Activated CD4-positive, alpha-beta T cell treated with anti-CD3 and anti-CD28 coated beads for 24 hours (primary cell): ENCODE results near the gene MACROD2.
"Not testable (repeated sequence)": the region's sequence is repeated elsewhere in the genome, so short reads cannot be mapped to it uniquely, and the experiment has no call there.

Source experiments
- DNase-seq, 2 donors: peaks; one replicate each; pipeline ENCODE4 v3.0.0-alpha.2; 2020; ENCODE audit warnings: low read depth in 2 of 2

Gene MACROD2

DNA sequence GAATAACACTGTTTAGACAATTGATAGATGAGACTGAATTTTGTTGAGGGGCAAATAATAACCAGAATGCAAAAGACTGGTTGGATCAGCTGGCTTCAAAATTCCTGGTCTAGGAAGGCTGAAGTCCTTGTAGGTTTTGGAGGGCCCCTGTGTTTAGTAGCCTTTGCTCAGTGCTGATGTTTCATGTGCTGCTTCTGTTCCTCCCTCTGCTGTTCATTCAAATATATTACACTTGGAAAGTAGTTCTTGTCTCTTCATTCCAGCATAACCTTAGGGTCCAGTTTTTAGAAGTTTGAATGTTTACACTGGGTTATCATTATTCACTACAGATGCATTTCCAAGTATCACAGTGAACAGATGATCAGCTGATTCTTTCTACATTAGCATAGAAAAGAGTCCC, 269.6 kb downstream of the MACROD2 start:
- no peak for DNase-seq

DNA sequence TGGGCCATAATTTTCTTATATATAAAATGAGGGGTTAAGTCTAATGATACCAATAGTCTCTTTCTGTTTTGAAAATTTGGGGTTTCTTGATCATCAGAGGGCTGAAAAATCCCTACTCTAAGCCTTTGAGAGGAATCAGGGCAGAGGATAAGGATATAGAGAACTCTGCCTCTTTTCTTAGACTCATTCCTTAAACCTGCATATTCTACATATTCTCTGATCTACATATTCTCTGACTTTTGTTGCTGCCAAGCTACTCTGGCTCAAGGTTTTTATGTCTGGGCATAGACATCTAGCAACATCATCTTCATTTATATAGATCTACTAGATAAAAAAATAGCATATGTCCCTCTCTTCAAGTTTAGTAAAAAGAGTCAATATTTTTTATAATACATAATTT, 270.9 kb downstream of the MACROD2 start:
- no peak for DNase-seq

DNA sequence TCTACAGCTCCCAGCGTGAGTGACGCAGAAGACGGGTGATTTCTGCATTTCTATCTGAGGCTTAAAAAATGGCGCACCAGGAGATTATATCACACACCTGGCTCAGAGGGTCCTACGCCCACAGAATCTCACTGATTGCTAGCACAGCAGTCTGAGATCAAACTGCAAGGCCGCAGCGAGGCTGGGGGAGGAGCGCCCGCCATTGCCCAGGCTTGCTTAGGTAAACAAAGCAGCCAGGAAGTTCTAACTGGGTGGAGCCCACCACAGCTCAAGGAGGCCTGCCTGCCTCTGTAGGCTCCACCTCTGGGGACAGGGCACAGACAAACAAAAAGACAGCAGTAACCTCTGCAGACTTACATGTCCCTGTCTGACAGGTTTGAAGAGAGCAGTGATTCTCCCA, 275.4 kb downstream of the MACROD2 start:
- not testable (repeated sequence) for DNase-seq

DNA sequence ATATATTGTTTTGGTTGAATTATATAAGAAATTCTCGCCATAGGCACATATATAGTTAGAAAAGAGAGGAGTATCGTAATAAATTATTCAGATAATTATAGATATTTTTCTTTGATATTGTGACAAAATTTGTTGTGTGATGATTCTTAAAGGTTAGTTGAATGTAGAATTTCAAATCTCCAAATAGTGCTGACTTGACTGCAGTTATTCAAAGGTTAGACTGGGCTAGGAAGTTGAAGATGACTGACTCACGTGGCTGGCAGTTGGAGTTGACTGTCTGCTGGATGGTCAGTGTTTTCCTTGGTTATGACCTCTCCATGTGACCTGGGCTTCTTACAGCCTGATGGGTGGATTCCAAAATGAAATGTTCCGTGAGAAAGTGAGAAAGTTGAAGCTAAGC, 286.8 kb downstream of the MACROD2 start:
- no peak for DNase-seq

DNA sequence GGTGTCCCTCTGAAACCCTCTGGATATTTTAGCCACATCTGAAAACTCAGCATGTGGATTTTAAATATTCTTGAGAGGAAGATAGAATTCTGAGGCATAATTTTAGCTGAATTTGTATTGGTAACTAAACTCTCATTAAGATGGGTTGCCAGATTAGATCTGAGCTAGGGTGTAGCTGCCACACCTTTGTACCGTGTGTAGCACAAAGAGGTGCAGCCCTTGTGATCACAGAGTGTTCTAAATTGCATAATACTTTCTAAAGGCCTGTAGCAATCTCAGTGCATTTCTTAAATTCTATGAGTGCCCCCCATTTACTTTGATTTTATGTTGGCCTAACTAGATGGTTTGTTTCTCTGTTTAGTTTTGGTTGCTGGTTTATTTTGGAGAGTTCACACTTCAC, 289.1 kb downstream of the MACROD2 start:
- no peak for DNase-seq

DNA sequence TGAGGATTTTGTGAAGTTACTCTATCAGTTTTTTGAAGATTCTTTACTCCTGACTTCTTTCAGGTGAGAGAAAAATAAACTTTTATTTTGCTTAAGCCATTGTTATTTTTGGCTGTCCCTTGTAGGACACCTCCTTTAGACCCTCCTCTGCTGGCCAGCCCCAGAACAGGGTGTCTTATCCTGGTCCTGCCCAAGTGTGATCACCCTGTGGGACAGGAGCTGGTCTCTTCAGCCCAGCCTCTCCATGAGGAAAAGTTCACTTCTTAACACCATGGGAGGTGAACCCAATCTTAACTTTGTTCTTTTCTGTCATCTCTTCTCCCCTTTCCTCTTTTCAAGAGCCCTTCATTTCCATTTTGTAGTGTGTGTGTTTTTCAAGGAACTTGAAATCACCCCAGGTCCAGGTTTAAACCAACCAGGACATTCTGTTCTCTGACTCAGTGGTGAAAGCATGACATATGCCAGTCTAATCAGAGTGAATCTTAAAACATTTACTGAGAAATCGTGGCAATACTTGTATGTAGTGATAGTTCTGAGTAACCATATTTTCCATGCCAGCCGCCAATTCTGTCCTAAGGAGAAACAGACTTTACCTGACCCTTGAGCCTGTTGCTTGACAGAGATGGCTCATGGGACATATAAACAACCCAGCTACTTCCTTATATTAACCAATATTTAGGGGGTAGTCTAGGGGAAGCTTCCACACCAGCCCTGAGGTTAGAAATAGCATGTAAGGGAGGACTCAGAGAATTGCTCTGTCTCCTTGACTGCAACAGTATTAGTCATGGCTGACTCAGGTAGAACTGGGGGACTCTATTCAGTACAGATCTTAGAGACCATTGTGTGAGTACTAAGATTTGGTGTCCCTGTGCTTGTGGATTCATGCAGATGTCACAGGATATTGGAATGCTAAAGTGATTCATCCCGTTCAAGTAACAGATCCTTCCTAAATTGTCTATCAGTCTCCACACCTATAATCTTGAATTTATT, 293.3 kb downstream of the MACROD2 start:
- no peak for DNase-seq

DNA sequence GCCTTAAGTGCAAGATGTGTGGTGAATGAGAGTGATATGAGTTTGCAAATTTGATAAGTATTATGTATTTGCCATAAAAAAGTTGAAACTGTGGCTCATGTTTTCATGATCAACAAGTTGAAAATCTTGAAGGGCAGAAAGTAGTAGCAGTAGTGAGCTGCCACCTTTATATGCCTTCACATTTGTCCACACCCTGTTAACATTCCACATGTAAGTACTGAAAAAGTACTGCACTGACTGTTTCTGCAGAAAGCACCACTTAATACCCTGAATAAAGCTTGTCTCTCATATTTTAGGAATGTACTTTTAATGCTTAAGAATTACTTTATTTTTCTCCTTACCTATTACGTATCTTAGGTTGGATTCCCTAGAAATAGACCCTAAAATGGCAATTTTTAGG, 296.2 kb downstream of the MACROD2 start:
- no peak for DNase-seq

DNA sequence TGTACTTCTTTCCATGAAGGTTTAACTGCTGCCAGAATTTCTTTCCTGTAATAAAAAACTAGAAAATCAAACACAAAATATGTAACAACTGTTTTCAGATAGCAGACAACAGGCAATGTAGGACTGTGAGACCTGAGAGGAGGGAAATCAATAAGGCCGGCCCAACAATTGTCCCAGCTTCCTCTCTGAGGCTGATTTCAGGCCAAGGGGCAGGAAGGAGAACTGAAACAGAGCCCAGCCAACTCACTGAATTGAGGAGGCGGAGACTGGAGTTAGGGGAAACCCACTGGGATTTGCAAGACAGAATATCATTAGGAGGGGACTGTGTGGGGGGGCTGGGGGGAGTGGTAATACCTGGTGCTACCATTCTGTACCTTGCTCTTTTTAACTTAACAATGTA, 299.9 kb downstream of the MACROD2 start:
- DNase-seq = no peak

DNA sequence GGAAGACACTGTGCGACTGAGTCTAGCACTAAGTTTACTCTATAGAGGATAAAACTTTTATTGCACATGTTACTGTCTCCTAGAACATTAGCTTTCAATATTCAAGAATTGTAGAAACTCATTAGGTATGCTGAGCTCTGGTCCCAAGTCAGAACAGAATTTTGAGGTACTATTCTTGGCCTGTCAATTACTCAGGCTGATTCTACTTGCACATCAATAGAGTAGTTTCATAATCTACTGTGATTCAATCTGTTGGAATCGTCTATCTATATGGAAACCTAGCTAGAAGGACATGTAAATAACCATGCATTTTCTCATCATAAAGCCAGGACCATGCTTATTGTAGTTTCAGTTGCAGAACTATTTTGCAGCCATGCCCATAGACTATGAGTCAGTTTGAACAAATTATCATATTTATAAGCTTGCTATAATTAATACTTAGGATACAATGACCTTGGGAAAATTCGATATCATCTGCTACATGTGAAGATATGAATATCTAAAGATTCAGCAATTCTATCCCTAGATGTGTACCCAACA, 300.5 kb downstream of the MACROD2 start:
- DNase-seq = no peak

DNA sequence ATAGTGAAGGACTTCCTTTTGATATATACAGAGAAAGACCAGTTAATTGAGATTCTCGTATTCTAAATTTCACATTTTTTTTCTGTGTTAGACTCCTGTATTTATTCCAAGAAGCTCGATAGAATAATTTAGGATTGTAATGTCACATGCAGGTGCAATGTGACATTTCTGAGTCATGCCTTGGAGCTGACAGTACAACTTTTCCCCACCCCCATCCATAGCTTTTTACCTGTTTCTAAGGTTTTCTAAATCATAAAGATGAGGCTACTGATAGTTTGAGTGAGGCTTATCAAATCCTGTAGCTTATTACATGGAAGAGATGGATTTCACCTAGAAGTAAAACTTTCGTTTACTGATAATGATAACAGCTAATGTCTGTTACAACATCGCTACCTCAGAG, 304.5 kb downstream of the MACROD2 start:
- no peak for DNase-seq

DNA sequence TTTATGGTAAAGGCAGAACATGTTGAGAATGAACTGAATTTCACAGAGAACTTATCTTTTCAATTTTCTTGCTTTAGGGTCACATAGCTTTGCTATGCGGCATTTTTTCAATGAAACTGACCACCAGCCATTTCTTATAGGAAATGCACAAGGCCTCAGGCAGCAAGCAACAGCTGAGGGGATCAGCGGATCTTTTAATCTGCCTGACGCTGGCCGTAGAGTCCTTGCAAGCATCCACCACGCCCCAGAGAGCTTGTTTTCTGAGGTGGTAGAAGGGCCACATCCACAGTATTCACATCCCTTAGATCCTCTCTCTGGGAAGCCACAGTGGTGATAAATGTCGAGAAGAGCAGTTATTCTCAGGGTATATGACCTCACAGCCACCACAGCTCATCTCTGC, 307.8 kb downstream of the MACROD2 start:
- no peak for DNase-seq

DNA sequence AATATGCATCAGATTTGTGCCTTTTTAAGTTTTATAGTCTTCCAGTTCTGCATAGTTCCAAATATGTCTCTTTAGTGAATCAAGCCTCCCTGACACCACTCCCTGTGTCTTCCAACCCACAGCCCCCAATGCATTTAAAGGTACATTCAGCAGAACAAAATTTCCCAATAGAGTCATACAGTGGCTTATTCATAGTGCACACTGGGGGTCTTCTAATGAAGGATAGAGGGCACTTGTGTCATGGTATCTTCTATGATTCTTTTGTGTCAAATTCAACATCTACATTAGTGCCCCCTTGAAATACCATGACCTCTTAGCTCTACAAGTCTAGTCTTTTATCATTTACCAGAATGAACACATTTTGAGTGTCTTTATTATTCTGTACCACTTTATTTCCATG, 308.3 kb downstream of the MACROD2 start:
- DNase-seq = no peak

DNA sequence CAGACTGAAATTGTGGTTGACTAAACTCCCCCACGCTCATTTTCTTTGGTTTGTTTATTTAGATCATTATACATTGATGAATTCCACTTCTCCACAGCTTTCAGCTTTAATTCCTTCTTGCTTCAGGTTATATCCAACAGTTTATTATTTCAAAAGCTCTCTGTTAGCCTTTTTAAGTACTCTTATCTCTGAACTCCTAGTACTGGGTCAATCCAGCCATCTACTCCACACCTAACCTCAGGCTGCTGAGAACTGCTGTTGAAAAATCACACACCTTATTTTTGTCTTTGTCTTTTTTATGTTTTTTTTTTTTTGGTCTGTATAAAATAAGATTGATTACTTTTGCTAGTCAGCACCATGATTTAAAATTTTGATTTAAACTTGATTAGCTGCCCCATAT, 309.2 kb downstream of the MACROD2 start:
- DNase-seq = no peak

DNA sequence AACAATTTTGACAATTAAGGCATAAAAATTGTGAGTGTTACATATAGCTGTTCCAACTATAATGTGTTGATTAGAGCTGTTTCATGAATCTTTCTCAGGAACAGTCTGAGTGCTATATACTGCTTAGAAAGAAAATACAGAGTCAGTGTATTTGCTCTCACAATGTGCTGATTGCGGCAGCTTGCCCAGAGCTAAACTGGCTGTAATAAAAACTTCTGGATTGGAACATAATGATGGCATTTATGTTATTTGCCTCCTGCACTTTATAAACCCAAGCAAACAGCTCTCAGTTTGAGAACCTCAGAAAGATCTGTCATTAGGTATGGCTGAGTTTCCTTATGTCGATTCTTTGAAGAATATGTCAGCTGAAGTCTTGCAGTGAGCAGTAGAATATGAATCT, 312.6 kb downstream of the MACROD2 start:
- DNase-seq = no peak

DNA sequence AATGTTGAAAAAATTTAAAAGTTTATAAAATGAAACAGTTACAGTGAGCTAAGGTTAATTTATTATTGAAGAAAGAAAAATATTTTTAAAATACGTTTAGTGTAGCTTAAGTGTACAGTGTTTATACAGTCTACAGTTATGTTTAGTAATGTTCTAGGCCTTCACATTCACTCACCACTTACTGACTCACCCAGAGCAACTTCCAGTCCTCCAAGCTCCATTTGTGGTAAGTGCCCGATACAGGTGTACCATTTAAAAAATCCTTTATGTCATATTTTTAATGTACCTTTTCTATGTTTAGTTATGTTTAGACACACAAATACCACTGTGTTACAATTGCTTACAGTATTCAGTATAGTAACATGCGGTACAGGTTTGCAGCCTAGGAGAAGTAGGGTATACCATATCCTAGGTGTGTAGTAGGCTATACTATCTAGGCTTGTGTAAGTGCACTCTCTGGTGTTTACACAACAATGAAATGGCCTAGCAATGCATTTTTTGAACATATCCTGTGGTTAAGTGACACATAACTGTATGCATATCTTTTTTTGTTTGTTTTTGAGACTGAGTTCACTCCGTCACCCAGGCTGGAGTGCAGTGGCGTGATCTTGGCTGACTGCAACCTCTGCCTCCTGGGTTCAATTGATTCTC, 315.8 kb downstream of the MACROD2 start:
- DNase-seq = no peak

DNA sequence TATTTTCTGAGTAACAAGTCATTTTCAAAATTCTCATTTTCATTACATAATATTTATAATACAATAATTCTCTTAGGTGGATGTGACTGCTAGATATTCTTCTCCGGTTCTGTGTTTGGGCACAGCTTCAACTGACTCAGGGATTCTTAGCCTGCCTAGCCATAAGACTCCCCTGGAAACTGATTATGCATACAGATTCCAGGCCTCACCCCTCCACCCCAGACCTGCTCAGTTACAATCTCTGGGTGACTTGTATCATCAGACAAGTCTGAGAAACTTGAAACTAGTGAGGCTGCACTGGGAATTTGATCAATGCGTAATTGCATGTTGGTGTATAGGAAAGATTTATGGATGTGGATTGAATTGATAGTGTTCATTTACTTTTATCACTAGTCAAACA, 316.7 kb downstream of the MACROD2 start:
- DNase-seq = no peak

DNA sequence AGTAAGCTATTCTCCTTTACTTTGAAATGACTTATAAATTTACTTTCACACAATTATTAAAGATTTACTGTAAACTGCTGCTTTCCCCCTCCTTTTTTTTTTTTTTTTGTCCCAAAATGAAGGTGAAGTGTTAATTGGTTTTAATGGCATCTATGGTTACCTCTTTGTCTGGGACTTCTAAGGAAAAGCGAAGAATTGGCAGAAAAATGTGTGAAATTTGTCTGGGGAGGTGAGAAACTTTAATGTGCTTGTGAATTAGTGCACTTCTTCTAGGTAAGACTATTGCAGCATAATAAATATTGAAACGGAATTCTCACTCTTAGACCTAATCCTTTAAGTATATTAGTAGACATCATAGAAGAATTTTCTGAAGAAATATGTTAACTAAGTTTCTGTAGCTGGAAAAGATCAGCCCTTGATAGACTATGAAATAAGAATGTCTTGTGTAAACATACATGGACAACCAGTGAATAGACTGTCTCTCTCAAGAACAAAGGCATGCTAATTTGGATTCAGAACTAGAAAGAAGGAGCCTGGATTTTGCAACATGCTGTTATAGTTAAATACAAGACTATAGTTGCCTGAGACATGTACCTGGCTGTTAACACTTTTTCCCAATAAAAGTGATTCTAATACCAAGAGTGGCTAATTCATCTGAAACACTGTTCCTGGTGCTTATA, 318.2 kb downstream of the MACROD2 start:
- no peak for DNase-seq

DNA sequence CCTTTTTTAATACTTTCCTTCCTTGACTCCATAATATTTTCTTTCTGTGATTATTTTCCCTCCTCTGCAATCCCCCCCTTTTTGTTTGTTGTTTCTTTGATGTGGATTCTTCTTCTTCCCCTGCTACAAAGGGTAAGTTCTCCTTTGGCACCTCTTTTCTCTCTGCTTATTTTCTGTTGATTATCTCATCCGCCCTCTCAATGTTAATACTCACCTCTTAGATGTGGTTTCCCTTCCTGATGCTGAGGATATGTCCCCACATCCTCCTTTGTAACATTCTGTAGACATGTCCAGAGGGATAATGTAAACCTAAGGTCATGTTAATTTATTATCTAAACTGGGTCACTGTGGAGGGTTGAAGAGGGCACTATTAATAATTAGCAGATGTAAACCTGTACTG, 324.4 kb downstream of the MACROD2 start:
- DNase-seq = no peak

DNA sequence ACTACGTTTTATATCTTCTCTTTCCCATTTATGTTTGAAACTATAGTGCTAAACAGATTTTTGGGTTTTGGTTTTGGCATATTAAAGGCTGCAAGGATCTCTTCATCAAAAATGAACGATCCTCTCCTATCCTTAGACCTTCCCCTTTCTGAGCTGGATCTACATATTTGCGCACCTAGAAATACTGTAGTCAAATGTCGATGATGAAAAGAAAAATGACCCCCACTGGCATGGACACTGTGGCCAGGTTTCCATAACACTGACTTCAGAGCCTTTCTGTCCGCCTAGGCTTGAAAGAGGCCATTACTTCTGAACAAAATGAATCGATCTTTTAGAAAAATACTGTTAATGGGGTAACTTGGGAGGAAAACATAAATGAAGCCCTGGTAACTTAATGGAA, 336.3 kb downstream of the MACROD2 start:
- DNase-seq = no peak

DNA sequence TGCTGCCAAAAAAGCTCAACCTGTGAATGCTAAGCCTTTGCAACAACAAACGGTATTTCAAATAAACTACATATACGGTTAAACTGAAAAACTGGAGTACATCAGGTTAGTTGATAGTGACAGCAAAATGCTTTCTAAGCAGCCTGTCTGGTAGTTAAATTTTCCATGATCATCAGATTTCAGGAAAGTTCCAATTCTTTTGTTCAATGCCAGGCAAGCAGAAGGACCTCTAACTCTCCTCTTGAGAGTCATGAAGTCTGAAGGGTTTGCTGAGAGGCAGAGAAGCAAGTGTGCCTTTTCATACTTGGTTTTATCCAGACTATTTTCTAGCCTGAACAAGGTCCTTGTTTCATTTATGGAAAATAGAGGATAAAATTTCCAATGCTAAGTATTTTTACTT, 337.6 kb downstream of the MACROD2 start:
- no peak for DNase-seq

DNA sequence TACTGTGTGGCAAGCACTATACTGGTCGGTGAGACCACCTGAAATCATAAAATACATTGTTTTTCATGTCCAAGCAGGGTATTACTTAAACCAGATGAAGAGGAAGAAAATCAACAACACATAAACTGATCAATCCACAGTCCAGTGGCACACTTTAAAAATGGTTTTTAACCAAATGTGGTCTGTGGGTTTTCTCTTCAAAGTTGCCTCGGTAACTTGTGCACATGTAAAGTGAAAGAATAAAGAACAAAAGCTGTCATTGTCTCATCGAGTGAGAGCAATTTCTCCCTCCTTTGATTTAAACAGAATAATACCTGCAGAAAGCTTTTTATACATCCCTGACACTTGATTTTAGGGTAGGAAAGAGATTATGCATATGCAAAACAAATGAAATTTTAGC, 338.4 kb downstream of the MACROD2 start:
- no peak for DNase-seq

DNA sequence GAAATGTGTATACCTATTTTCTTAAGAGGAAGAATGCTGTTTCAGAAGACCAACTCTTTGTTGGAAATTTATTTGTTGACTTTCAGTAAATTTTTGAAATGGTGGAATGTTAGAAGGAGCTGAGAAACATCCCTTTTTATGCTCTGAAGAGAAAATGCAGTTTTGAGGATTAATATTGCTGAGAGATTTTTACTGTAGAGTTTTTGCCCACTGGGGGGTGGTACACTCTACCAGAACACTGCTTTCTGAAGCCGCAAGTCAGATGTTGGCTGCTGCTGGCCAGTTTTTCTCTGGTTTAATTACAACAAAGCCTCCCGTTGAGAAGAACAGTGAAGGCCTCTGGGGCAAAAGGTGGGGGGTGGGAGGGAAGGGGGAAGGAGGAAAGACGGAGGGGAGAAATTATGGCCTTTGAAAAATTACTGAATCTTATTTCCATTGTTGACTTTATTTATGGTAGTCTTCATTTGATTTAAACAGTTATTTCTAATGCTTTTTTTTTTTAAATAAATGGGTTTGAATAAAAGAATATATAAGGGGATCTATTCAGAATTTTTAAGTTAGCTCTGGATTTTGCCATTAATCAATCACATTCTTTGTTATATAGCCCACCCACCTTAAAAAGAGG, 339.1 kb downstream of the MACROD2 start:
- DNase-seq = no peak
